Neuron (in vitro differentiated cells): ENCODE data around the gene CMSS1.

Experiments used
- H2AFZ ChIP-seq: one replicate; pipeline ENCODE4 v1.6.1; 2013; ENCODE audit warnings: low read depth, mild to moderate bottlenecking, inconsistent platforms, low read length, moderate library complexity
- H3K27me3 ChIP-seq: one replicate; pipeline ENCODE4 v1.6.1; 2013; ENCODE audit warnings: low read length; ENCODE audit not compliant: insufficient read depth
- H3K36me3 ChIP-seq: one replicate; pipeline ENCODE4 v1.6.1; 2013; ENCODE audit warnings: low read length; ENCODE audit not compliant: insufficient read depth
- H3K4me1 ChIP-seq: one replicate; pipeline ENCODE4 v1.6.1; 2013; ENCODE audit warnings: low read length; ENCODE audit not compliant: insufficient read depth
- H3K4me3 ChIP-seq: 2 replicates; pipeline ENCODE4 v1.5.1; 2013; ENCODE audit warnings: mild to moderate bottlenecking, low read length, moderate library complexity
- H3K9me3 ChIP-seq: one replicate; pipeline ENCODE4 v1.6.1; 2013; ENCODE audit warnings: low read length

CMSS1 gene

GRCh38 chr3:100230710-100231109, 413.0 kb downstream of the CMSS1 start:
- Histone ChIP-seq H3K36me3 (no peaks in the 10 kb centered on the region), H3K9me3 (no peaks in the 10 kb centered on the region), H3K4me1 (peaks cover 2% of the 10 kb centered on the region), H2AFZ (no peak overlapping the region), H3K27me3 (no peaks in the 10 kb centered on the region), H3K4me3 (no peak overlapping the region)
